ENCODE data around the gene IP6K3. TPM values are rescaled to one million over a fixed set of nuclear protein-coding genes. Genes with fewer than 3 reads are reported as not detected.

The IP6K3 gene
- total RNA-seq, 2 donors from 2014 or later, result 2.5 to 3.1 TPM

DNA sequence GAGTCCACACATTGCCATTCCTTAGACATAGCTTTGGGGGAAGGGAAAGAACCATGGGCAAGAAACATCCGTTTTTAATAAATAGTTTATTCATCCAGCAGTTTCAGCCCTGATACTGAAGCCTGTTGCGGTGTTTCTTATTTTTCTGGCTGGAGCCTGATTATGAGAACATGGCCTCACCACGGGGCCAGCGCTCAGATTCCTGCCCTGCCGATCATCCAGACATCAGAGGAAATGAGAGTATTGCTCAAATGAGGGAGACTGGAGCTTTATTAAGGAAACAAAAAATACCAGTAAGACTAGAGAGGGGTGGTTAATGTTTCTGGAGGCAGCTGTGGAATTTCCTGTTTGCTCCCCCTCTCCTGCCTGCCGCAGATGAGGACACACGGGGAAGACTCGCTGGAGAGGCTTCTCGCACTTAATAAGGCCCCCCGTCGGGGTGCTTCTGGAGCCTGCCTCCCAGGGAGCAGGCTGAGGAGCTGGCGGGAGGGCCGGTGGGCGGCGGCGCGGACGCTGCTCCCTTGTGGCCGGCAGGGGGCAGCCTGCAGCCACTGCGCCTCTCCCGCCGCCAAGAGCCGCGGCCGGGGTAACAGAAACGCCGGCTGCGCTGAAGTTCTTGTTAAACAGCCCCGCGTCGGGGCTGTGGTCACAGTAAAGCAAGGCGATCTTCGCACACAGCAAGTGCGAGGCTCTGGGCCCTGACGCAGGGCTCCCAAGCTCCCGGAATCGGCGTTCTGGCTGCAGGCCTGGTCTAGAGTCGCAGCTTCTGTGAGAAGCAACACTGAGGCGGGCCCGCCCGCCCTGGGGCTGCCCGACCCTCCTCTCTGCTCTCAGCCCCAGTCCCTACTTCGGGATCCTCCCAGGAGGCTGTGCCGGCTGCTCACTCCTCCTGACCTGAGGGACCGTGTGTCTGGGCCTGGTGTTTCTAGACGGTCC lies 24.7 kb upstream of the IP6K3 start:
- peak; percentile 60 for TF ChIP-seq POLR2AphosphoS5 (IDR thresholded peaks at IDR 0.05)
- peak; percentile 21 for TF ChIP-seq POLR2A (IDR thresholded peaks at IDR 0.05)
- peak; percentile 92 to 97 (median 95) for TF ChIP-seq CTCF (IDR thresholded peaks at IDR 0.05)
- H3K4me3 ChIP-seq, result no peak overlapping the region
- H3K27ac ChIP-seq, result peak overlapping the region; percentile 72 to 75
- no peaks in the 10 kb centered on the region for H3K9me3 ChIP-seq
- peaks cover 30% of the 10 kb centered on the region for H3K4me1 ChIP-seq (replicated peaks)
- H3K27me3 ChIP-seq (replicated peaks; ENCODE audit: insufficient read depth), result no peaks in the 10 kb centered on the region
- WGBS, result 11% methylated on average over 47 of the region's 47 CpGs
- intact Hi-C loops (cut with DNase I), result no loop called here
- H3K36me3 ChIP-seq, result peaks cover 11 to 23% of the 10 kb centered on the region in 2 donors
- DNase-seq (ENCODE audit: low spot score), result peak; percentile 74

GRCh38 chr6:33770833-33771145 lies 24.1 kb upstream of the IP6K3 start:
- H3K27ac ChIP-seq, result peak overlapping the region; percentile 72 to 75
- H3K27me3 ChIP-seq (replicated peaks; ENCODE audit: insufficient read depth), result no peaks in the 10 kb centered on the region
- H3K36me3 ChIP-seq, result peaks cover 5 to 17% of the 10 kb centered on the region in 2 donors
- no peaks in the 10 kb centered on the region for H3K9me3 ChIP-seq
- H3K4me1 ChIP-seq (replicated peaks), result peaks cover 30% of the 10 kb centered on the region
- intact Hi-C loops (cut with DNase I), result no loop called here
- TF ChIP-seq CTCF (IDR thresholded peaks at IDR 0.05), result no peak
- TF ChIP-seq POLR2A (IDR thresholded peaks at IDR 0.05), result no peak
- no peak for TF ChIP-seq POLR2AphosphoS5 (IDR thresholded peaks at IDR 0.05)
- DNase-seq (ENCODE audit: low spot score), result no peak
- no peak overlapping the region for H3K4me3 ChIP-seq
- 54% methylated on average over 3 of the region's 3 CpGs for WGBS

GRCh38 chr6:33770124-33770832 lies 23.6 kb upstream of the IP6K3 start:
- DNase-seq (ENCODE audit: low spot score), result peak; percentile 39
- TF ChIP-seq POLR2A (IDR thresholded peaks at IDR 0.05) (no peak), CTCF (IDR thresholded peaks at IDR 0.05) (no peak), POLR2AphosphoS5 (IDR thresholded peaks at IDR 0.05) (peak; percentile 20)
- Histone ChIP-seq H3K27ac (peak overlapping the region; percentile 72 to 75), H3K4me1 (replicated peaks) (peaks cover 30% of the 10 kb centered on the region), H3K4me3 (no peak overlapping the region), H3K36me3 (peaks cover 0 to 13% of the 10 kb centered on the region in 2 donors), H3K27me3 (replicated peaks; ENCODE audit: insufficient read depth) (no peaks in the 10 kb centered on the region), H3K9me3 (no peaks in the 10 kb centered on the region)
- intact Hi-C loops (cut with DNase I), result no loop called here
- WGBS, result 18% methylated on average over 14 of the region's 14 CpGs

GRCh38 chr6:33769248-33769821 lies 22.6 kb upstream of the IP6K3 start:
- no peak overlapping the region for H3K4me3 ChIP-seq
- no peak for TF ChIP-seq POLR2A (IDR thresholded peaks at IDR 0.05)
- no peak for TF ChIP-seq POLR2AphosphoS5 (IDR thresholded peaks at IDR 0.05)
- no peak for TF ChIP-seq CTCF (IDR thresholded peaks at IDR 0.05)
- WGBS, result 71% methylated on average over 10 of the region's 10 CpGs
- H3K4me1 ChIP-seq (replicated peaks), result peaks cover 30% of the 10 kb centered on the region
- DNase-seq (ENCODE audit: low spot score), result no peak
- H3K27ac ChIP-seq, result peak overlapping the region; percentile 72 to 75
- intact Hi-C loops (cut with DNase I), result loop anchor here (5.0 kb wide), 1 partner anchor 383 kb away; no protein-coding TSS in a partner anchor
- H3K9me3 ChIP-seq, result no peaks in the 10 kb centered on the region
- peaks cover 0 to 6% of the 10 kb centered on the region in 2 donors for H3K36me3 ChIP-seq
- no peaks in the 10 kb centered on the region for H3K27me3 ChIP-seq (replicated peaks; ENCODE audit: insufficient read depth)
